ENCODE results near the gene DCP2. TPM values are rescaled to one million over a fixed set of nuclear protein-coding genes. Genes with fewer than 3 reads are reported as not detected.
"Not testable (repeated sequence)": the region's sequence is repeated elsewhere in the genome, so short reads cannot be mapped to it uniquely, and the experiment has no call there.

Gene DCP2
- total RNA-seq, 5 donors from 2014 or later (not counting 1 experiment from before 2014, with no cell fraction given), result 68.6 to 88.5 (median 71.9) TPM

- Mint-ChIP-seq H3K9me3 (no peaks in the 10 kb centered on the region), H3K27ac (no peak overlapping the region)
- POLR2A ChIA-PET, result interaction anchor here in 1 of 2 donors (0.6 to 0.7 kb wide), 2 partner anchors 10 to 46 kb away, joined by 6 to 8 read pairs; no protein-coding TSS in a partner anchor
Observed at GRCh38 chr5:112960315-112960714, 16.3 kb upstream of the DCP2 start.

DNA sequence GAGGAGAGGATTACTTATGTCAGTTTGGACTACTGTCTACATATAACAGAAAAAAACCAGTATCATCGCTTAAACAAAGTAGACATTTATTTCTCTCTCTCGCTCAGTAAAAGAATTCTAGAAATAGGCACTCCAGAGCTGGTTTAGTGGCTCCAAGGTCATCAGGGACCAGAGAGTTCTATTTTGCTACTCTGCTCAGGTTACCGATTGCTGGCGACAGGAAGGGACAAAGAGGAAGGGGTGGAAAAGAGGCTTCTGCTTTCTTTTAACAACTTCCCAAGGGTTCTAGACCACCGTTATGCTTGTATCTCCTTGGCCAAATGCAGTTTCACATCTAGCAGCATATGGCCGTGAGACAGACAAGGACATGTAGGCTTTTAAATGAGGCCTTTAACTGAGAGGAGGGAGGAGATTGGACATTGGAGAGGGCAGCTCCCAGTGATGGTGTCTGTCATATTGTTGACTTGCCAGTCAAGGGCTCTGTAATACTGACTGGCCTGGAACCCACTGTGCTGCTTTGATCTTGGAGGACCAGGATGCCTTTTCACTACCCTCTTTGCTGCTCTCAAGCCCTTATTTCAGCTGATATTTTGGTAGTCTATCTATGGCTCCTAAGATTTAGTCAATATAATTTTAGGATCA, 15.6 kb upstream of the DCP2 start:
- CTCF ChIA-PET, result interaction anchor here (0.5 to 1.4 kb wide), 9 partner anchors 9 to 518 kb away, joined by 3 to 9 read pairs (median 5); no protein-coding TSS in a partner anchor
- no peaks in the 10 kb centered on the region for H3K36me3 Mint-ChIP-seq
- H3K27me3 Mint-ChIP-seq, result no peaks in the 10 kb centered on the region
- ATAC-seq (replicated peaks in 1 of 4), result no peak
- WGBS (ENCODE audit: insufficient coverage), result 95% methylated on average over 4 of the region's 6 CpGs
- H3K4me3 Mint-ChIP-seq, result no peak overlapping the region
- H3K27ac Mint-ChIP-seq, result no peak overlapping the region
- no peak for DNase-seq
- POLR2A ChIA-PET, result interaction anchor here (0.6 to 1.1 kb wide), 4 partner anchors 9 to 80 kb away, joined by 3 to 8 read pairs (median 6); no protein-coding TSS in a partner anchor
- no peaks in the 10 kb centered on the region for H3K9me3 ChIP-seq
- H3K9me3 Mint-ChIP-seq, result no peaks in the 10 kb centered on the region
- no peak overlapping the region for H3K4me3 ChIP-seq (ENCODE audit: control insufficient read depth in 1 of 2, extremely low read depth in 1 of 2, low read length in 1 of 2)
- H3K4me1 ChIP-seq (ENCODE audit: control insufficient read depth in 1 of 2, extremely low read depth in 1 of 2, insufficient read depth in 2 of 2, low read length in 2 of 2), result no peaks in the 10 kb centered on the region
- H3K4me1 Mint-ChIP-seq, result peaks cover 11 to 29% (median 23%) of the 10 kb centered on the region in 3 donors
- H3K27ac ChIP-seq (ENCODE audit: low read length), result no peak overlapping the region
- no peaks in the 10 kb centered on the region for H3K27me3 ChIP-seq (replicated peaks in 1 of 2; ENCODE audit: control insufficient read depth in 2 of 2, extremely low read depth in 1 of 2, insufficient read depth in 2 of 2, low read length in 1 of 2)
- H3K36me3 ChIP-seq (ENCODE audit: control insufficient read depth in 2 of 2, extremely low read depth in 1 of 2, insufficient read depth in 1 of 2, low read length in 1 of 2), result no peaks in the 10 kb centered on the region

More at GRCh38 chr5:112960315-112960714, 16.3 kb upstream of the DCP2 start:
- Histone ChIP-seq H3K27ac (ENCODE audit: low read length) (no peak overlapping the region), H3K4me3 (ENCODE audit: control insufficient read depth in 1 of 2, extremely low read depth in 1 of 2, low read length in 1 of 2) (no peak overlapping the region), H3K36me3 (ENCODE audit: control insufficient read depth in 2 of 2, extremely low read depth in 1 of 2, insufficient read depth in 1 of 2, low read length in 1 of 2) (no peaks in the 10 kb centered on the region), H3K4me1 (ENCODE audit: control insufficient read depth in 1 of 2, extremely low read depth in 1 of 2, insufficient read depth in 2 of 2, low read length in 2 of 2) (no peaks in the 10 kb centered on the region), H3K9me3 (no peaks in the 10 kb centered on the region), H3K27me3 (replicated peaks in 1 of 2; ENCODE audit: control insufficient read depth in 2 of 2, extremely low read depth in 1 of 2, insufficient read depth in 2 of 2, low read length in 1 of 2) (no peaks in the 10 kb centered on the region)
- WGBS (ENCODE audit: insufficient coverage), result no CpG with 5 or more reads among the region's 1 CpG
- no peak for DNase-seq
- ATAC-seq (replicated peaks in 1 of 4), result no peak
- H3K36me3 Mint-ChIP-seq, result no peaks in the 10 kb centered on the region
- H3K4me1 Mint-ChIP-seq, result peaks cover 11 to 29% (median 23%) of the 10 kb centered on the region in 3 donors
- H3K4me3 Mint-ChIP-seq, result no peak overlapping the region
- CTCF ChIA-PET, result interaction anchor here (0.6 to 1.4 kb wide), 8 partner anchors 10 to 518 kb away, joined by 3 to 9 read pairs (median 5); no protein-coding TSS in a partner anchor
- no peaks in the 10 kb centered on the region for H3K27me3 Mint-ChIP-seq

- ATAC-seq (replicated peaks in 1 of 4); H3K27me3 Mint-ChIP-seq; H3K9me3 ChIP-seq; H3K27ac Mint-ChIP-seq; H3K27ac ChIP-seq (ENCODE audit: low read length); POLR2A ChIA-PET; H3K4me3 ChIP-seq (ENCODE audit: control insufficient read depth in 1 of 2, extremely low read depth in 1 of 2, low read length in 1 of 2); H3K4me3 Mint-ChIP-seq; DNase-seq; H3K9me3 Mint-ChIP-seq; H3K27me3 ChIP-seq (replicated peaks in 1 of 2; ENCODE audit: control insufficient read depth in 2 of 2, extremely low read depth in 1 of 2, insufficient read depth in 2 of 2, low read length in 1 of 2); H3K4me1 ChIP-seq (ENCODE audit: control insufficient read depth in 1 of 2, extremely low read depth in 1 of 2, insufficient read depth in 2 of 2, low read length in 2 of 2); H3K36me3 Mint-ChIP-seq; H3K36me3 ChIP-seq (ENCODE audit: control insufficient read depth in 2 of 2, extremely low read depth in 1 of 2, insufficient read depth in 1 of 2, low read length in 1 of 2): not testable (repeated sequence)
- CTCF ChIA-PET, result interaction anchor here (0.5 to 1.8 kb wide), 4 partner anchors 41 to 76 kb away, joined by 3 to 4 read pairs (median 3); partner anchors contain the start of gene REEP5 (in 1 of the 2)
- H3K4me1 Mint-ChIP-seq, result peaks cover 10 to 29% (median 22%) of the 10 kb centered on the region in 3 donors
- 38% methylated on average over 1 of the region's 3 CpGs for WGBS (ENCODE audit: insufficient coverage)
Observed at GRCh38 chr5:112963374-112963733, 13.2 kb upstream of the DCP2 start.

GRCh38 chr5:112965733-112966306, 10.8 kb upstream of the DCP2 start:
- Histone ChIP-seq H3K9me3 (no peaks in the 10 kb centered on the region), H3K36me3 (ENCODE audit: control insufficient read depth in 2 of 2, extremely low read depth in 1 of 2, insufficient read depth in 1 of 2, low read length in 1 of 2) (no peaks in the 10 kb centered on the region), H3K27me3 (replicated peaks in 1 of 2; ENCODE audit: control insufficient read depth in 2 of 2, extremely low read depth in 1 of 2, insufficient read depth in 2 of 2, low read length in 1 of 2) (no peaks in the 10 kb centered on the region), H3K4me3 (ENCODE audit: control insufficient read depth in 1 of 2, extremely low read depth in 1 of 2, low read length in 1 of 2) (no peak overlapping the region), H3K27ac (ENCODE audit: low read length) (no peak overlapping the region), H3K4me1 (ENCODE audit: control insufficient read depth in 1 of 2, extremely low read depth in 1 of 2, insufficient read depth in 2 of 2, low read length in 2 of 2) (no peaks in the 10 kb centered on the region)
- peaks cover 7 to 17% (median 15%) of the 10 kb centered on the region in 3 donors for H3K4me1 Mint-ChIP-seq
- ATAC-seq (replicated peaks in 1 of 4), result no peak
- no peak overlapping the region for H3K4me3 Mint-ChIP-seq
- H3K9me3 Mint-ChIP-seq, result no peaks in the 10 kb centered on the region
- H3K27ac Mint-ChIP-seq, result peak overlapping the region in 1 of 2 donors; percentile 11
- POLR2A ChIA-PET, result interaction anchor here in 1 of 2 donors (0.7 to 1.1 kb wide), 2 partner anchors 10 to 559 kb away, joined by 3 to 5 read pairs; no protein-coding TSS in a partner anchor
- H3K27me3 Mint-ChIP-seq, result no peaks in the 10 kb centered on the region
- CTCF ChIA-PET, result interaction anchor here (0.5 to 1.3 kb wide), 5 partner anchors 10 to 414 kb away, joined by 3 to 7 read pairs (median 3); no protein-coding TSS in a partner anchor
- H3K36me3 Mint-ChIP-seq, result no peaks in the 10 kb centered on the region
- no CpG with 5 or more reads among the region's 8 CpGs for WGBS (ENCODE audit: insufficient coverage)
- no peak for DNase-seq

- WGBS (ENCODE audit: insufficient coverage), result 90% methylated on average over 2 of the region's 6 CpGs
- ChIA-PET POLR2A (interaction anchor here in 1 of 2 donors (0.7 kb wide), 1 partner anchor 9 kb away, joined by 3 read pairs; the partner anchor contains the start of gene DCP2), CTCF (interaction anchor here (0.6 to 1.5 kb wide), 6 partner anchors 8 to 1483 kb away, joined by 3 to 4 read pairs (median 3); no protein-coding TSS in a partner anchor)
- no peak overlapping the region for H3K4me3 Mint-ChIP-seq
- no peaks in the 10 kb centered on the region for H3K36me3 Mint-ChIP-seq
- no peak overlapping the region for H3K27ac Mint-ChIP-seq
- H3K36me3 ChIP-seq (ENCODE audit: control insufficient read depth in 2 of 2, extremely low read depth in 1 of 2, insufficient read depth in 1 of 2, low read length in 1 of 2), result no peaks in the 10 kb centered on the region
- H3K27me3 ChIP-seq (replicated peaks in 1 of 2; ENCODE audit: control insufficient read depth in 2 of 2, extremely low read depth in 1 of 2, insufficient read depth in 2 of 2, low read length in 1 of 2), result no peaks in the 10 kb centered on the region
- DNase-seq, result no peak
- no peak overlapping the region for H3K27ac ChIP-seq (ENCODE audit: low read length)
- H3K4me1 ChIP-seq (ENCODE audit: control insufficient read depth in 1 of 2, extremely low read depth in 1 of 2, insufficient read depth in 2 of 2, low read length in 2 of 2), result no peaks in the 10 kb centered on the region
- H3K9me3 Mint-ChIP-seq, result no peaks in the 10 kb centered on the region
- no peaks in the 10 kb centered on the region for H3K27me3 Mint-ChIP-seq
- no peaks in the 10 kb centered on the region for H3K9me3 ChIP-seq
- H3K4me3 ChIP-seq (ENCODE audit: control insufficient read depth in 1 of 2, extremely low read depth in 1 of 2, low read length in 1 of 2), result no peak overlapping the region
- peaks cover 7 to 17% (median 15%) of the 10 kb centered on the region in 3 donors for H3K4me1 Mint-ChIP-seq
- ATAC-seq (replicated peaks in 1 of 4), result no peak
Observed at GRCh38 chr5:112967520-112968083, 9.0 kb upstream of the DCP2 start.

GRCh38 chr5:112968411-112969106, 8.0 kb upstream of the DCP2 start:
- H3K36me3 ChIP-seq (ENCODE audit: control insufficient read depth in 2 of 2, extremely low read depth in 1 of 2, insufficient read depth in 1 of 2, low read length in 1 of 2), result no peaks in the 10 kb centered on the region
- H3K27me3 Mint-ChIP-seq, result no peaks in the 10 kb centered on the region
- no peaks in the 10 kb centered on the region for H3K27me3 ChIP-seq (replicated peaks in 1 of 2; ENCODE audit: control insufficient read depth in 2 of 2, extremely low read depth in 1 of 2, insufficient read depth in 2 of 2, low read length in 1 of 2)
- no peaks in the 10 kb centered on the region for H3K9me3 ChIP-seq
- H3K27ac ChIP-seq (ENCODE audit: low read length), result no peak overlapping the region
- no CpG with 5 or more reads among the region's 5 CpGs for WGBS (ENCODE audit: insufficient coverage)
- CTCF ChIA-PET, result interaction anchor here in 1 of 2 donors (0.6 to 1.5 kb wide), 5 partner anchors 21 to 179 kb away, joined by 3 to 9 read pairs (median 3); no protein-coding TSS in a partner anchor
- H3K9me3 Mint-ChIP-seq, result no peaks in the 10 kb centered on the region
- H3K36me3 Mint-ChIP-seq, result no peaks in the 10 kb centered on the region
- H3K4me3 Mint-ChIP-seq, result no peak overlapping the region
- no peak overlapping the region for H3K27ac Mint-ChIP-seq
- ATAC-seq (replicated peaks in 1 of 4) (no peak), DNase-seq (no peak)
- POLR2A ChIA-PET, result interaction anchor here (0.5 to 0.7 kb wide), 2 partner anchors 9 to 25 kb away, joined by 5 to 6 read pairs; no protein-coding TSS in a partner anchor
- peaks cover 7 to 9% (median 8%) of the 10 kb centered on the region in 3 donors for H3K4me1 Mint-ChIP-seq
- no peaks in the 10 kb centered on the region for H3K4me1 ChIP-seq (ENCODE audit: control insufficient read depth in 1 of 2, extremely low read depth in 1 of 2, insufficient read depth in 2 of 2, low read length in 2 of 2)
- no peak overlapping the region for H3K4me3 ChIP-seq (ENCODE audit: control insufficient read depth in 1 of 2, extremely low read depth in 1 of 2, low read length in 1 of 2)
